Brain pericyte (primary cell): ENCODE measurements around the gene NSMF.
"Not testable (repeated sequence)": the region's sequence is repeated elsewhere in the genome, so short reads cannot be mapped to it uniquely, and the experiment has no call there.

ENCODE experiments used
- DNase-seq: peaks from one replicate; pipeline ENCODE4 v3.0.0-alpha.2; 2012; ENCODE audit warnings: low read depth, low spot score

NSMF gene

GRCh38 chr9:137415451-137415850 lies 43.7 kb downstream of the NSMF start:
- no peak for DNase-seq

- DNase-seq: no peak
Observed at GRCh38 chr9:137412431-137412830, 46.7 kb downstream of the NSMF start.

- no peak for DNase-seq
Observed at GRCh38 chr9:137411645-137412380, 47.3 kb downstream of the NSMF start.

GRCh38 chr9:137411260-137411644 lies 47.9 kb downstream of the NSMF start:
- DNase-seq: no peak

GRCh38 chr9:137410891-137411249 lies 48.3 kb downstream of the NSMF start:
- no peak for DNase-seq

GRCh38 chr9:137410236-137410890 lies 48.8 kb downstream of the NSMF start:
- DNase-seq: not testable (repeated sequence)

- DNase-seq: no peak
Observed at GRCh38 chr9:137409515-137409914, 49.6 kb downstream of the NSMF start.

GRCh38 chr9:137408651-137409405 lies 50.3 kb downstream of the NSMF start:
- no peak for DNase-seq

GRCh38 chr9:137407590-137408300 lies 51.4 kb downstream of the NSMF start:
- no peak for DNase-seq

- no peak for DNase-seq
Observed at GRCh38 chr9:137406876-137407589, 52.1 kb downstream of the NSMF start.

GRCh38 chr9:137406085-137406760 lies 52.9 kb downstream of the NSMF start:
- DNase-seq: no peak

- DNase-seq: no peak
Observed at GRCh38 chr9:137405677-137406081, 53.5 kb downstream of the NSMF start.

GRCh38 chr9:137404961-137405567 lies 54.1 kb downstream of the NSMF start:
- no peak for DNase-seq

GRCh38 chr9:137403269-137403668 lies 55.9 kb downstream of the NSMF start:
- no peak for DNase-seq

GRCh38 chr9:137402746-137403145 lies 56.4 kb downstream of the NSMF start:
- DNase-seq: no peak

- no peak for DNase-seq
Observed at GRCh38 chr9:137398561-137399468, 60.3 kb downstream of the NSMF start.

GRCh38 chr9:137397675-137398423 lies 61.3 kb downstream of the NSMF start:
- no peak for DNase-seq
